ENCODE results near the gene DCDC1.

Gene DCDC1

GRCh38 chr11:30818721-30819120 is 550.8 kb downstream of the DCDC1 start:
- DNase-seq, result peak; percentile 83

DNA sequence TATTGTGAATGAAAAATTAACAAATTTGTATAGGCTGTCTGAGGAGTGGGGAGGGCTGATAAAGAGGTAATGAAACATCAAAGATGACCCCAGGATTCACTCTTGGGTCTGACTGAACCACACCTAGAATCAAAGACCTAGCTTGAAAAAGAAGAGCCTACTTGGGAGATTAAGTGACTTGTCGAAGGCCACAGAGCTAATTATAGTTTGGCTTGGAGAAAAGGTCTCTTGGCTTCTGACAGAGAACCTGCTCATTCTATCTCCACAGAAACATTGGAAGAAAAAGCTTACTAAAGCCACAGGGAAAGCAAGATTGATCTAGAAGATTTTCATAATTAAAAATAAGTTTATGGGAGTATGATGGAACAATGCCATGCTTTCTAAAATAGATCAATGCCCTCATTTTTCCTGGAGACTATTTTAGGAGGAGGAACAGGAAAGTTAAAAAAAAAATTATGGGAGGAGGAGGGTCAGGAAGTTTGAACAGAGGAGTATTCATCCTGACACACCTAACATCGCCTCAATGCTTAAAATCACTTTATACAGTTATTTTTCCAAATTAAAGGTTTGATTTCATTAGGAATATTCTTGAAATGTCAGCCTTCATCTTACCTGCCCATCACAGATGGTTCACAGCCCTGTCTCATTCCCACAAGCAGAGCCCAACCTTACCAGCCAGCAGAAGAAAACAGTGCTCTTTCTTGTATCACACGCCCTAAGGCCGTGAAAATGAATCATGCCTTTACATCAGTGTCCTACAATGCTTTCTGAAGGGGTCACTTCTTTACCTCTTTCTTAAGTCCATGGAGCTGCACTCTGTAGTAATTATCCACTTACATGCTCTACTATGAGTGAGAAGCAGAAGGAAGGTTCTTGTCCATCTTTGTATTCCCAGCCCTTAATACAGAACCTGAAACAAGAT is 552.3 kb downstream of the DCDC1 start:
- peak; percentile 78 for DNase-seq

- no peak for DNase-seq
Observed at GRCh38 chr11:30815619-30816018, 553.9 kb downstream of the DCDC1 start.

DNA sequence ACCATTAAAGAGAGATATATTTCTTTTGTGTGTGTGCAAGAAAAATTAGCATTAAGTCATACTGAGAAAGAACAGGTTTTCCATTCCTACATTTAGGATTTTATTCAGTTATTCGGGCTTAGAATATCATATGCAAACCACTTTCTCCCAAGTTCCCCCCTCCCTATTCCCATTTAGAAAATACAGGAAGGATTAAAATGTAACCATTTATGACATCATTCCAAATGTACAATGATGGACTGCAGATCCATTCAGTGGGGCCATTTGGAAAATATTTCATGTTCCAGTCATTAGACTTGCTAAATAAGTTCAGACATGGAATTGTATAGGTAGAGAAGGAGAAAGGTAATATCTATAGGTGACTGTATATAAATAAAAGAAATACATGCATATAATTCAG is 554.8 kb downstream of the DCDC1 start:
- no peak for DNase-seq
